Tibial artery (tissue), 4 donors: ENCODE measurements around the gene PTPRU.
A peak's percentile ranks its signal among the peaks of the same experiment; 100 is the strongest.

Experiments
- DNase-seq, 2 donors: peaks; one replicate each; pipeline ENCODE4 v3.0.0-alpha.2; 2019
- H3K27ac ChIP-seq, 2 donors: fragments of 200-600 bp; sonication (generic) in 1 of 2; 1 replicate in 1 of 2; 2 replicates in 1 of 2; pipeline ENCODE4 v1.5.1; 2018 to 2019; ENCODE audit warnings: mild to moderate bottlenecking in 1 of 2
- H3K27me3 ChIP-seq, 2 donors: fragments of 200-600 bp; sonication (generic) in 1 of 2; one replicate each; pipeline versions ENCODE4 v1.5.1 to v1.6.0; 2016 to 2019
- H3K36me3 ChIP-seq, 3 donors: fragments of 200-600 bp; sonication (generic) in 2 of 3; one replicate each; pipeline ENCODE4 v1.5.1; 2016 to 2019; ENCODE audit warnings: mild to moderate bottlenecking in 2 of 3
- H3K4me1 ChIP-seq, 4 donors: fragments of 200-600 bp; sonication (generic) in 2 of 4; 1 replicate in 3 of 4; 2 replicates in 1 of 4; pipeline ENCODE4 v1.5.1; 2016 to 2019
- H3K4me3 ChIP-seq, 2 donors: fragments of 200-600 bp; sonication (generic) in 1 of 2; 1 replicate in 1 of 2; 2 replicates in 1 of 2; pipeline ENCODE4 v1.5.1; 2018 to 2019; ENCODE audit warnings: mild to moderate bottlenecking in 2 of 2
- H3K9me3 ChIP-seq, 3 donors: fragments of 200-600 bp; sonication (generic) in 1 of 3; one replicate each; pipeline ENCODE4 v1.5.1; 2016 to 2019
- CTCF ChIP-seq, 2 experiments: fragments of 200-600 bp in 1 of 2; fragments of 450-650 bp in 1 of 2; IDR thresholded peaks; one replicate each; pipeline ENCODE4 v1.5.1; 2017 to 2019; ENCODE audit warnings: antibody characterized with exemption in 2 of 2, mild to moderate bottlenecking in 1 of 2, moderate library complexity in 1 of 2
- intact Hi-C: fragments of 100-400 bp; cut with DNase I; formaldehyde crosslinking; loops from one replicate; pipeline ENCODE4 v1.15.0; 2023; ENCODE audit warnings: low total_unique reads

Gene PTPRU

DNA sequence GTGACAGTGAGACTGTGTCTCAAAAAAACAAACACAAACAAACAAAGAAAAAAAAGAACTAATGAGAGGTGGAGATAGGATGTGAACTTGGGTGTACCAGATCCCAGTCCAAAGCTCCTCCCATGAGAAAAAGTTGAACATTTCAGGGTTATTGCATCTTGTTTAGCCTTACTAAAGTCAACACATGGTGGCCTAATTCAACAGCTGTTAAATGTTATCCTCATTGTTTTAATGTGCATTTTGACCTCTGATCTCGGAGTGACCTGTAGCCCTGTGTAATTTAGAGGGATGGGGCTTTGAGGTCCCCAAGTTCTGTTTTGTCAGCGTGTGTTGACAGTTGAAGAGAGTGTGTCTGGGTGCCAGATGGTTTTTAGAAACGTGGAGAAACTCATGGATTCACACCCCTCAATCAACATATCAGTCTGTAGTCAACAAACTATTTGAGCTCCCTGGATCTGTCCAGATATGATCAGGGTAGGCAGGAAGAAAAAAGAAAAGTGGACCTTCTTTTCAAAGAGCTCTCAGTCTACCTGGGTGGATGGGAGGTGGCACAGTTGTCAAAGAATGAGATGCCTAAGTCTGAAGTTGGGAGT is 34.7 kb downstream of the PTPRU start:
- no peak overlapping the region for H3K27ac ChIP-seq
- H3K9me3 ChIP-seq, result no peaks in the 10 kb centered on the region
- peaks cover 0 to 15% (median 12%) of the 10 kb centered on the region in 4 donors for H3K4me1 ChIP-seq
- no peak for DNase-seq
- peaks cover 1 to 11% (median 9%) of the 10 kb centered on the region in 3 donors for H3K36me3 ChIP-seq
- TF ChIP-seq CTCF (IDR thresholded peaks at IDR 0.05), result no peak
- intact Hi-C loops, result no loop called here
- no peaks in the 10 kb centered on the region for H3K27me3 ChIP-seq
- no peak overlapping the region for H3K4me3 ChIP-seq

DNA sequence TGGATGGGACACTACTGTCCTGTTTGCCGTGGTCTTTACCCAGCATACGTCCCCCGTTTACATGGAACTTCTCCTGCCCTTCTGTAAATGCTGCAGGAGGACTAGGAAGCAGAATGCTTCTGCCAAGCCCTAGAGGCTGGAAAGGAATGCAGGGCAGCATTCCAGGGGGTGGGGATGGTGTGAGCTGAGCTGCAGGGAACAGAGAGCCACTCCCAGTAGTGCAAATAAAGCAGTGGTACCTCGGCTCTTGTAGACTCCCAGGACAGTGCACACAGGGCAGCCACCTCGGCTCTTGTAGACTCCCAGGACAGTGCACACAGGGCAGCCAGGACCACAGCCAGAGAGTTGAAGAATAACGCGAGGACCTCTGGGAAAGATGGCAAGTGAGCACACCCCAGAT is 35.4 kb downstream of the PTPRU start:
- TF ChIP-seq CTCF (IDR thresholded peaks at IDR 0.05), result no peak
- intact Hi-C loops, result no loop called here
- H3K4me3 ChIP-seq, result no peak overlapping the region
- peak; percentile 40 to 75 for DNase-seq
- no peaks in the 10 kb centered on the region for H3K27me3 ChIP-seq
- H3K36me3 ChIP-seq, result peaks cover 8 to 18% (median 16%) of the 10 kb centered on the region in 3 donors
- H3K4me1 ChIP-seq, result peaks cover 0 to 15% (median 12%) of the 10 kb centered on the region in 4 donors
- peak overlapping the region in 1 of 2 donors; percentile 21 for H3K27ac ChIP-seq
- H3K9me3 ChIP-seq, result no peaks in the 10 kb centered on the region

GRCh38 chr1:29272147-29272907 is 36.0 kb downstream of the PTPRU start:
- peak overlapping the region in 1 of 2 donors; percentile 21 for H3K27ac ChIP-seq
- intact Hi-C loops, result no loop called here
- H3K27me3 ChIP-seq, result no peaks in the 10 kb centered on the region
- H3K4me1 ChIP-seq, result peaks cover 0 to 15% (median 12%) of the 10 kb centered on the region in 4 donors
- no peak for TF ChIP-seq CTCF (IDR thresholded peaks at IDR 0.05)
- no peaks in the 10 kb centered on the region for H3K9me3 ChIP-seq
- peaks cover 13 to 24% (median 21%) of the 10 kb centered on the region in 3 donors for H3K36me3 ChIP-seq
- no peak overlapping the region for H3K4me3 ChIP-seq
- DNase-seq, result peak in 1 of 2 donors; percentile 16

DNA sequence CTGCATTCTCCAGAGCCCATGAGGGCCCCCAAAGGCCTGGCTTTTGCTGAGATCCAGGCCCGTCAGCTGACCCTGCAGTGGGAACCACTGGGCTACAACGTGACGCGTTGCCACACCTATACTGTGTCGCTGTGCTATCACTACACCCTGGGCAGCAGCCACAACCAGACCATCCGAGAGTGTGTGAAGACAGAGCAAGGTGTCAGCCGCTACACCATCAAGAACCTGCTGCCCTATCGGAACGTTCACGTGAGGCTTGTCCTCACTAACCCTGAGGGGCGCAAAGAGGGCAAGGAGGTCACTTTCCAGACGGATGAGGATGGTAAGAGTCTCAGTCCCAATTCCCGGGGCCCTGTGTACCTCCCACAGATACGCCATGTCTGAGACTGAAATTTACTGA is 39.1 kb downstream of the PTPRU start:
- H3K27me3 ChIP-seq, result no peaks in the 10 kb centered on the region
- no peak overlapping the region for H3K27ac ChIP-seq
- no peaks in the 10 kb centered on the region for H3K9me3 ChIP-seq
- H3K4me3 ChIP-seq, result no peak overlapping the region
- H3K4me1 ChIP-seq, result peaks cover 0 to 15% (median 12%) of the 10 kb centered on the region in 4 donors
- no peak for TF ChIP-seq CTCF (IDR thresholded peaks at IDR 0.05)
- H3K36me3 ChIP-seq, result peaks cover 13 to 51% (median 46%) of the 10 kb centered on the region in 3 donors
- intact Hi-C loops, result no loop called here
- peak in 1 of 2 donors; percentile 44 for DNase-seq

GRCh38 chr1:29278124-29278523 is 41.8 kb downstream of the PTPRU start:
- intact Hi-C loops, result no loop called here
- no peak overlapping the region for H3K4me3 ChIP-seq
- no peak overlapping the region for H3K27ac ChIP-seq
- DNase-seq, result no peak
- no peaks in the 10 kb centered on the region for H3K4me1 ChIP-seq
- TF ChIP-seq CTCF (IDR thresholded peaks at IDR 0.05), result no peak
- H3K36me3 ChIP-seq, result peaks cover 13 to 72% (median 46%) of the 10 kb centered on the region in 3 donors
- H3K9me3 ChIP-seq, result no peaks in the 10 kb centered on the region
- H3K27me3 ChIP-seq, result no peaks in the 10 kb centered on the region
